Panc1 (cell line): Measurements from ENCODE around the gene CD40LG. TPM values are rescaled to one million over a fixed set of nuclear protein-coding genes. Genes with fewer than 3 reads are reported as not detected.

Source experiments
- ATAC-seq: fragments of 200-7000 bp; cut with Tn5 transposase; 2 replicates; pipeline ENCODE4 v1.9.1; 2020; ENCODE audit warnings: mild to moderate bottlenecking, moderate library complexity
- BruUV-seq: library from RNA; stranded (reverse); fragments of 400-500 nt; replicated peaks from 2 replicates; lab custom pipeline; 2021; lab: Mats Ljungman, UMichigan
- CTCF ChIA-PET: fragments of 300-600 bp; sonication (Branson Sonifier 250); formaldehyde crosslinking; loops from one replicate; lab custom pipeline; 2022; ENCODE audit warnings: antibody characterized with exemption; lab: Charles Lee
- POLR2A ChIA-PET: fragments of 300-600 bp; sonication (Branson Sonifier 250); formaldehyde crosslinking; loops from one replicate; lab custom pipeline; 2022; ENCODE audit warnings: antibody characterized with exemption; lab: Charles Lee
- DNase-seq: peaks from one replicate; pipeline ENCODE4 v3.0.0-alpha.2; 2010; ENCODE audit warnings: low read depth, low spot score
- H3K27ac ChIP-seq: 2 replicates; pipeline ENCODE4 v1.5.1; 2011; ENCODE audit warnings: mild to moderate bottlenecking, low read length, inconsistent platforms
- H3K27me3 ChIP-seq: fragments of 200-500 bp; sonication (Bioruptor generic); 2 replicates; pipeline ENCODE4 v1.6.0; 2014; ENCODE audit warnings: low read length, inconsistent platforms; ENCODE audit not compliant: control insufficient read depth, insufficient read depth
- H3K36me3 ChIP-seq: fragments of 200-500 bp; sonication (Bioruptor generic); 2 replicates; pipeline ENCODE4 v1.5.1; 2014; ENCODE audit warnings: inconsistent platforms, mild to moderate bottlenecking, low read length, moderate library complexity; ENCODE audit not compliant: control insufficient read depth, insufficient read depth
- H3K4me1 ChIP-seq: 2 replicates; pipeline ENCODE4 v1.5.1; 2011; ENCODE audit warnings: inconsistent platforms, mild to moderate bottlenecking, low read length, moderate library complexity; ENCODE audit not compliant: control insufficient read depth, insufficient read depth
- H3K4me3 ChIP-seq, 2 experiments: 2 replicates each; pipeline ENCODE4 v1.5.1; 2011 to 2012; ENCODE audit warnings: low read depth in 2 of 2, low read length in 2 of 2, mild to moderate bottlenecking in 2 of 2, inconsistent platforms in 1 of 2, moderate library complexity in 1 of 2
- H3K9me3 ChIP-seq: fragments of 200-500 bp; sonication (Bioruptor generic); 2 replicates; pipeline ENCODE4 v1.5.1; 2014; ENCODE audit warnings: low read depth, mild to moderate bottlenecking, inconsistent platforms, low read length, moderate library complexity; ENCODE audit not compliant: control insufficient read depth, insufficient read depth
- CTCF ChIP-seq: fragments of 450-650 bp; IDR thresholded peaks from 2 replicates; pipeline ENCODE4 v1.5.1; 2017; ENCODE audit warnings: mild to moderate bottlenecking
- TCF7L2 ChIP-seq: IDR thresholded peaks from 2 replicates; pipeline ENCODE4 v1.6.1; 2011; ENCODE audit warnings: mild to moderate bottlenecking, low read depth, low read length, inconsistent platforms
- in situ Hi-C: cut with HindIII; loops from 2 replicates; pipeline ENCODE4 v1.10.0; 2016; ENCODE audit warnings: low sequenced_read_pairs, low pct_unique_long_range_greater_than_20kb
- intact Hi-C: fragments of 100-400 bp; cut with micrococcal nuclease; formaldehyde crosslinking; loops from one replicate; pipeline ENCODE4 v1.10.0; 2022; ENCODE audit not compliant: unreplicated experiment
- total RNA-seq: library from RNA; stranded (reverse); gene quantifications from one replicate; pipeline ENCODE4 v1.2.1, GENCODE V29; 2021; ENCODE audit not compliant: unreplicated experiment

CD40LG gene
- total RNA-seq, 1 experiment from 2014 or later: not detected

- H3K4me3 ChIP-seq: no peak overlapping the region
- TF ChIP-seq CTCF (peak; percentile 66; the same call in 1 of the 2 replicates), TCF7L2 (no peak)
- H3K4me1 ChIP-seq: peaks cover 10% of the 10 kb centered on the region
- intact Hi-C loops (no loop called here), in situ Hi-C loops (no loop called here)
- no peak overlapping the region for H3K27ac ChIP-seq
- peak; percentile 65; the same call in 1 of the 2 replicates for ATAC-seq
- ChIA-PET POLR2A (no interaction called here), CTCF (interaction anchor here (0.5 to 0.7 kb wide), 4 partner anchors 19 to 935 kb away, joined by 4 to 10 read pairs (median 6); no protein-coding TSS in a partner anchor)
- no TSS peak for BruUV-seq
- H3K27me3 ChIP-seq: no peaks in the 10 kb centered on the region
- no peaks in the 10 kb centered on the region for H3K9me3 ChIP-seq
- H3K36me3 ChIP-seq: no peaks in the 10 kb centered on the region
- DNase-seq: no peak
Observed at GRCh38 chrX:136708348-136708747, 60.4 kb downstream of the CD40LG start.

Other genes with a start within 250 kb of the CD40LG start
- not detected for gene BRS3, start 160.2 kb upstream of the CD40LG start, total RNA-seq
- gene HTATSF1, start 150.6 kb upstream of the CD40LG start, total RNA-seq: 76.0 TPM
- not detected for gene VGLL1, start 115.9 kb upstream of the CD40LG start, total RNA-seq
- 35.5 TPM for gene ARHGEF6, start 132.8 kb downstream of the CD40LG start, total RNA-seq
- gene RBMX, start 232.6 kb downstream of the CD40LG start, total RNA-seq: 239 TPM